Ascending aorta (tissue), 2 donors: Measurements from ENCODE around the gene TMEM163. TPM values are rescaled to one million over a fixed set of nuclear protein-coding genes. Genes with fewer than 3 reads are reported as not detected.

ENCODE experiments used
- DNase-seq, 2 donors: peaks; one replicate each; pipeline ENCODE4 v3.0.0-alpha.2; 2019; ENCODE audit warnings: low spot score in 2 of 2
- H3K27ac ChIP-seq, 2 donors: fragments of 200-600 bp; sonication (generic); one replicate each; pipeline ENCODE4 v1.5.1; 2016 to 2017; ENCODE audit warnings: mild to moderate bottlenecking in 1 of 2
- H3K27me3 ChIP-seq: fragments of 200-600 bp; sonication (generic); one replicate; pipeline ENCODE4 v1.5.1; 2017
- H3K36me3 ChIP-seq, 2 donors: fragments of 200-600 bp; sonication (generic); one replicate each; pipeline ENCODE4 v1.5.1; 2016
- H3K4me1 ChIP-seq, 2 donors: fragments of 200-600 bp; sonication (generic); one replicate each; pipeline ENCODE4 v1.5.1; 2016 to 2017; ENCODE audit warnings: mild to moderate bottlenecking in 1 of 2
- H3K4me3 ChIP-seq, 2 donors: fragments of 200-600 bp; sonication (generic); one replicate each; pipeline ENCODE4 v1.5.1; 2016 to 2017; ENCODE audit warnings: mild to moderate bottlenecking in 1 of 2
- H3K9me3 ChIP-seq, 2 donors: fragments of 200-600 bp; sonication (generic); one replicate each; pipeline ENCODE4 v1.5.1; 2016
- intact Hi-C: fragments of 100-400 bp; cut with DNase I; formaldehyde crosslinking; loops from one replicate; pipeline ENCODE4 v1.15.1; 2023
- total RNA-seq: library from RNA; depleted of rRNA; stranded (reverse); fragments of >200 nt; gene quantifications from one replicate; pipeline ENCODE4 v1.1.0, GENCODE V29; 2016
- TF ChIP-seq, protein P1 (sequence below), 3 experiments: fragments of 200-600 bp in 2 of 3; fragments of 450-650 bp in 1 of 3; sonication (generic) in 2 of 3; IDR thresholded peaks; one replicate each; pipeline ENCODE4 v1.5.1; 2016 to 2019; ENCODE audit warnings: antibody characterized with exemption in 3 of 3, mild to moderate bottlenecking in 1 of 3, moderate library complexity in 1 of 3

The TMEM163 gene
- total RNA-seq, 1 donor from 2014 or later, result not detected

DNA sequence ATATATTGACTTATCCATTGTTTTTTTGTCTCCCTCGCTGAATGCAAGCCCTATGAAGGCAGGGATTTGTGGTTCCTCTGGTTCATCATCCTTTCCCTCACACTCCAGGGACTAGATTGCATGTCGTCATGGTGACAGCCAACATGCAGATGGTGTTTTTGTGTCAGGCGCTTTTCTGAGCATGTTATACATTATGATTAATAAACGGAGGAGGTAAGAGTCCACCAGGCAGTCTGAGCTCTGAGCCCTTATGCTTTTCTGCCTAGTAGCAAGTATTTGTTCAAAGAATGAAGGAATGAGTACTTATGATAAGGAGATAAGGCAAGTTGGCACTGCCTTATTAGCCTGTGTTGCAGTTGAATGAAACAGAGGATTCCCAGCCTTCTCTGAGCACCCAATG is 283.3 kb downstream of the TMEM163 start:
- Histone ChIP-seq H3K4me1 (no peaks in the 10 kb centered on the region), H3K27me3 (no peaks in the 10 kb centered on the region), H3K36me3 (peaks cover 8 to 15% of the 10 kb centered on the region in 2 donors), H3K9me3 (no peaks in the 10 kb centered on the region), H3K27ac (no peak overlapping the region), H3K4me3 (no peak overlapping the region)
- intact Hi-C loops, result no loop called here
- TF ChIP-seq, protein P1, sequence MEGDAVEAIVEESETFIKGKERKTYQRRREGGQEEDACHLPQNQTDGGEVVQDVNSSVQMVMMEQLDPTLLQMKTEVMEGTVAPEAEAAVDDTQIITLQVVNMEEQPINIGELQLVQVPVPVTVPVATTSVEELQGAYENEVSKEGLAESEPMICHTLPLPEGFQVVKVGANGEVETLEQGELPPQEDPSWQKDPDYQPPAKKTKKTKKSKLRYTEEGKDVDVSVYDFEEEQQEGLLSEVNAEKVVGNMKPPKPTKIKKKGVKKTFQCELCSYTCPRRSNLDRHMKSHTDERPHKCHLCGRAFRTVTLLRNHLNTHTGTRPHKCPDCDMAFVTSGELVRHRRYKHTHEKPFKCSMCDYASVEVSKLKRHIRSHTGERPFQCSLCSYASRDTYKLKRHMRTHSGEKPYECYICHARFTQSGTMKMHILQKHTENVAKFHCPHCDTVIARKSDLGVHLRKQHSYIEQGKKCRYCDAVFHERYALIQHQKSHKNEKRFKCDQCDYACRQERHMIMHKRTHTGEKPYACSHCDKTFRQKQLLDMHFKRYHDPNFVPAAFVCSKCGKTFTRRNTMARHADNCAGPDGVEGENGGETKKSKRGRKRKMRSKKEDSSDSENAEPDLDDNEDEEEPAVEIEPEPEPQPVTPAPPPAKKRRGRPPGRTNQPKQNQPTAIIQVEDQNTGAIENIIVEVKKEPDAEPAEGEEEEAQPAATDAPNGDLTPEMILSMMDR (IDR thresholded peaks at IDR 0.05), result no peak
- no peak for DNase-seq

GRCh38 chr2:134433979-134434378 is 284.8 kb downstream of the TMEM163 start:
- TF ChIP-seq, protein P1 (IDR thresholded peaks at IDR 0.05), result no peak
- no peak for DNase-seq
- intact Hi-C loops, result no loop called here
- H3K27ac ChIP-seq, result no peak overlapping the region
- H3K36me3 ChIP-seq, result peaks cover 12 to 15% of the 10 kb centered on the region in 2 donors
- H3K9me3 ChIP-seq, result no peaks in the 10 kb centered on the region
- no peaks in the 10 kb centered on the region for H3K27me3 ChIP-seq
- H3K4me1 ChIP-seq, result no peaks in the 10 kb centered on the region
- no peak overlapping the region for H3K4me3 ChIP-seq

DNA sequence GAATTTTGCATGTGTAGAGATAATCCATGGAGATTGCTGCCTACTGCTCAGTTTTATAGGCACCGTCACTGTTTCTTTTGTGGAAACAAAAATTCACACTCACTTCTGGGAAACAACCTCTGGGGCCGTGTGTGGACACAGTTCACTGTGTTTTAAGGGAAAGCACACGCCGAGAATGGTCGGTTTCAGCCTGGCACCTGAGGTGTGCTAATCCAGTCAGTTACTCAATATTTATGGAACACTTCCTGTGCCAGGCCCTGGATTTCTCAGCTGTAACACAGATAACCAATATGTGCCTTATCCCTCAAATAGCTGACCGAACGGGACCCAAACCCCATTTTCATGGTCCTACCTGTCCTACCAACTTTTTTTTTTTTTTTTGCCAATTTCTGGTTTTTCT is 285.3 kb downstream of the TMEM163 start:
- Histone ChIP-seq H3K9me3 (no peaks in the 10 kb centered on the region), H3K27ac (no peak overlapping the region), H3K27me3 (no peaks in the 10 kb centered on the region), H3K4me1 (no peaks in the 10 kb centered on the region), H3K4me3 (no peak overlapping the region), H3K36me3 (peaks cover 16% of the 10 kb centered on the region in 2 donors)
- no peak for DNase-seq
- TF ChIP-seq, protein P1 (IDR thresholded peaks at IDR 0.05), result no peak
- intact Hi-C loops, result no loop called here

DNA sequence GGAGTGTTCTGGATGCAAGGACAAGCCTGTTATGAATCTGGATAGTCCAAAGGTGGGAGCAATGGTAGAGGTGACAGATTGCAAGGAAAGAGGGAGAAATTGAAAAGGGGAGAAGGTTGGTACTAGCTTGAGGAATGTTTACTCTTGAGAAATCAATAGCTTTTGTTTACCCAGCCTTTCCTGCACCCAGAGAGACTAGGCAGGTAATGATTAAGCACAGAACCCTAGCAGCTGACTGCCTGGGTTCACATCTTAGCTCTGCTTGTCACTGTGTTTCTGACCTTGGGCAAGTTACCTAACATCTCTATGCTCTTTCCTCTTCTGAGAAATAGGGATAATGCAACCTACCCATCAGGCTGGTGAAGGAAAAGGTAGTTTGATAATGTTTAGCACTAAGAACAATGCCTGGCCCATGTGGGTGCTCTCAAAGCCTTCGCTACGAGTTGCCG is 286.3 kb downstream of the TMEM163 start:
- peaks cover 18 to 19% of the 10 kb centered on the region in 2 donors for H3K36me3 ChIP-seq
- no peak overlapping the region for H3K27ac ChIP-seq
- no peak overlapping the region for H3K4me3 ChIP-seq
- no peak for DNase-seq
- TF ChIP-seq, protein P1 (IDR thresholded peaks at IDR 0.05), result no peak
- intact Hi-C loops, result no loop called here
- no peaks in the 10 kb centered on the region for H3K9me3 ChIP-seq
- no peaks in the 10 kb centered on the region for H3K27me3 ChIP-seq
- H3K4me1 ChIP-seq, result no peaks in the 10 kb centered on the region

GRCh38 chr2:134431838-134432434 is 286.9 kb downstream of the TMEM163 start:
- H3K9me3 ChIP-seq, result no peaks in the 10 kb centered on the region
- no peak overlapping the region for H3K4me3 ChIP-seq
- DNase-seq, result no peak
- no peaks in the 10 kb centered on the region for H3K4me1 ChIP-seq
- H3K27ac ChIP-seq, result no peak overlapping the region
- H3K36me3 ChIP-seq, result peaks cover 18 to 19% of the 10 kb centered on the region in 2 donors
- TF ChIP-seq, protein P1 (IDR thresholded peaks at IDR 0.05), result no peak
- intact Hi-C loops, result no loop called here
- H3K27me3 ChIP-seq, result no peaks in the 10 kb centered on the region

GRCh38 chr2:134429886-134430285 is 288.9 kb downstream of the TMEM163 start:
- DNase-seq, result no peak
- Histone ChIP-seq H3K36me3 (peaks cover 11 to 15% of the 10 kb centered on the region in 2 donors), H3K27ac (no peak overlapping the region), H3K4me1 (no peaks in the 10 kb centered on the region), H3K4me3 (no peak overlapping the region), H3K9me3 (no peaks in the 10 kb centered on the region), H3K27me3 (no peaks in the 10 kb centered on the region)
- intact Hi-C loops, result no loop called here
- TF ChIP-seq, protein P1 (IDR thresholded peaks at IDR 0.05), result no peak
